ENCODE results near the gene MUC2.
"Not testable (repeated sequence)": the region's sequence is repeated elsewhere in the genome, so short reads cannot be mapped to it uniquely, and the experiment has no call there.

MUC2 gene

GRCh38 chr11:1108246-1108900 lies 33.7 kb downstream of the MUC2 start:
- no peak for DNase-seq

DNA sequence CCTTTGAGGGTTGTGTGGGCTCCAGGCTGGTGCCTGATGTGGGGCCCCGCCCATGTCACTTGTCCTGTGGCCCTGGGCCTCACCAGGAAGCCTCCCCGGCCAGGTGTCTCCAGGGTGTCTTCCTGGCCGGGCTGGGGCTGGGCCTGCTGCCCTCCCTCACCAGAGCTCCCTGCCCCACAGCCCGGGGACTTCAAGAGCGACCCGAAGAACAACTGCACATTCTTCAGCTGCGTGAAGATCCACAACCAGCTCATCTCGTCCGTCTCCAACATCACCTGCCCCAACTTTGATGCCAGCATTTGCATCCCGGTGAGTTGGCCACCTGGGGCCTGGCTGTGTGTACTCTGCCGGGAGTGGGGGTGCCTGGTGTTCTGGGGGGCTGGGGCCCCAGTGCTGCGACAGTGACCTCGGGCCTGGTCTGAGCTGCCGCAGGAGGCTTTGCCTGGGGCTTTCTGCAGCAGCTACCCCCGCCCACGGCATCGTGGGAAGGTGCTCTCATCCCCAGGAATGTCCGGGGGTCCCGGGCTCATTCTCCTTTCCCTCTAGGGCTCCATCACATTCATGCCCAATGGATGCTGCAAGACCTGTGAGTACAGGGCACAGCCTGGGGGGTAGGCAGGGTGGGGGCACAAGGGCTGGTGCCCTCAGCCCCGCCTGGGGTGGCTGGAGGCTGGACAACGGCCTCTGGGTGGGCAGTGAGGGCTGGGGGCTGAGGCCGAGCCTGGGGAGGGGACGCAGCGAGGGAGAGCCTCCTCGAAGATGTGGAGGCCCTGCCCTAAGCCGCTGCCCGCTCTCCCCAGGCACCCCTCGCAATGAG lies 34.6 kb downstream of the MUC2 start:
- DNase-seq = no peak

- no peak for DNase-seq
Observed at GRCh38 chr11:1109918-1110705, 35.4 kb downstream of the MUC2 start.

GRCh38 chr11:1111545-1112212 lies 37.0 kb downstream of the MUC2 start:
- DNase-seq = no peak

- no peak for DNase-seq
Observed at GRCh38 chr11:1112351-1113191, 37.9 kb downstream of the MUC2 start.

GRCh38 chr11:1113405-1114201 lies 38.9 kb downstream of the MUC2 start:
- no peak for DNase-seq

- DNase-seq = not testable (repeated sequence)
Observed at GRCh38 chr11:1115292-1115691, 40.6 kb downstream of the MUC2 start.

DNA sequence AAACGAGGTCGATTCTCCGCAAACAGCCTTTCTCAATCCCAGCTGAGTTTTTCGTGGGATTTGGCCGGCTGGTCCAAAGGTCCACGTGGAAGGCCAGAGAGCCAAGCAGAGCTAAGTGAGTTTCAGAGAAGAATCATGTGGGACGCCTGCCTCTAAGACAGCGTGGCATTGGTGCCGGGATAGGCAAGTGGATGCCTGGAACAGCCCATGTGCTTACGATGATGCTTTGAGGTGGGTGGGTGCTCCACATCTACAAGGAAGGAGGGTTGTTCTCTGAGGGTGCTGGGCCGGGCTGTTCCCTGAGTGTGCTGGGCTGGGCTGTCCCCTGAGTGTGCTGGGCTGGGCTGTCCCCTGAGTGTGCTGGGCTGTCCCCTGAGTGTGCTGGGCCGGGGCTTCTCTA lies 41.4 kb downstream of the MUC2 start:
- no peak for DNase-seq

GRCh38 chr11:1116666-1117390 lies 42.2 kb downstream of the MUC2 start:
- DNase-seq = no peak

DNA sequence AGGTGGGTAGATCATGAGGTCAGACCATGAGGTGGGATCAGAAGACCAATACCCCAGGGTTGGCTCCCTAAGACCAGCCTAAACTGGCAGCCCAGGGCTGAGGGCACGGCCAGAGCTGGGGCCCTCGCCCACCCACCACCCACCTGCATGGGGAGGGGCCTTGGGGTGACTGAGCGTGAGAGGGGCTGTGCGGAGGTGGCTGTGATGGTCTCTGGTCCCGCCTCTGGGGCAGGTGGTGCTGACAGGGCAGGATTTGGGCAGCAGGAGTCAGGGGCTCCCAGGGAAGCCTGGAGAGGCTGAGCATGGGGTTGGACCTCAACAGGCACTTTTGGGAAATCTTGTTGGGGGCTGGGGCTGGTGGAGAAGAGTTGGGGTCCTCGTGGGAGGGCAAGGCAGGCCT lies 43.3 kb downstream of the MUC2 start:
- DNase-seq = no peak

DNA sequence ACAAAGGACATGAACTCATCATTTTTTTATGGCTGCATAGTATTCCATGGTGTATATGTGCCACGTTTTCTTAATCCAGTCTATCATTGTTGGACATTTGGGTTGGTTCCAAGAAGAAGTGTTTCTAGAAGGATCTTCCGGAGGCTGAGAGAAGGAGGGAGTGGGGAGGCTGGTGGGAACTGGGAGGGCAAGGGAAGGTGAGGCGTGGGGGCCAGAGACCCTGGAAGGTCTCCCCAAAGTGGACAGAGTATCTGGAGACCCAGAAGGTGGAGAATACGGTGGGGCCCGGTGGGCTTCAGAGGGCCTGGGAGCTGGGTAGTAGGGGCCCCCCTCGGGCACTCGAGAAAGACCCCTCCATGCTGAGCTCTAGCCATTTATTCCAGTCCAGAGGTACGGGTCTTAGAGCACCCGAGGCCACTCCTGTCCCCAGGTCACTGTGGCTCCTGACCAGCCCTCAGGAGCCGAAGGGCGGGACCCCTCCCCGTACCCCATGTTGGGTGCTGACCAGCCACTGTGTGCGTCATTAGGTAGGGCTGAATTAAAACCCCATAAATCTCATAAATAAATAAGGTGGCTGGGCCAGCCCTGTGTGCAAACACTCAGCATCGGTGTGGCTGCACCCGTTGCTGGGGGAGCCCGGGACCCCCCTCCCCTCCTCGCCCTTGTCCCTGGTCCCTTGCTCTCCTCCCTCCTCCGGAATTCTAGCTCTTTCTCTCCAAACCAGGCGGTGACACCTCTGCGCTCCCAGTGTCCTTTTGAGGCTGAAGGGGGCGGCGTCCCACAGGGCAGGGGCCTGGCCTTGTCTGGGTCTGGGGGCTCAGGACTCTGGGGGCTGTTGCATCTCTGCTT lies 44.3 kb downstream of the MUC2 start:
- no peak for DNase-seq

DNA sequence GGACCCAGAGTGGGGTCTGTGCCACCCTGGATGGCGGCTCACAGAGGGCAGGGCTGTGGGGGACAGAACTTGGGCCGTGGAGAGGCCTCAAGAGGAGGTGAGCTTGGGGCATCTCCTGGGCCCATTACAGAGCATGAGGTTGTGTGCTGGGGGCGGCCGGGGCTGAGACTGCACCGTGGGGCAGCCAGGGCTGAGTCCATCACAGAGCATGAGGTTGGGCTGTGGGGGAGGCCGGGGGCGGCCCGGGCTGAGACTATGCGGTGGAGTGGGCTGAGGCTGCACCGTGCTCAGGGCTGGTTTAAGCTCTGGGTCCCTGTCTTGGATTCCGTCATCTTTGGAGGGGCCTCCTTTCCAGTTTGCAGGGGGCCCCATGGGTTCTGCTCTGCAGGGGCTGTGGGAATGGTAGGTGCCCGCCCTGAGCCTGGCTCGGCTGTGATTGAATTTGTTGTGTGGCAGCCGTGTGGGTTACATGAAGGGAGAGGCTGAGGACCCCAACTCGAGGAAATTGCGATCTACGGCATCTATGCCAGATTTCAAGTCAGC lies 45.0 kb downstream of the MUC2 start:
- DNase-seq = no peak

DNA sequence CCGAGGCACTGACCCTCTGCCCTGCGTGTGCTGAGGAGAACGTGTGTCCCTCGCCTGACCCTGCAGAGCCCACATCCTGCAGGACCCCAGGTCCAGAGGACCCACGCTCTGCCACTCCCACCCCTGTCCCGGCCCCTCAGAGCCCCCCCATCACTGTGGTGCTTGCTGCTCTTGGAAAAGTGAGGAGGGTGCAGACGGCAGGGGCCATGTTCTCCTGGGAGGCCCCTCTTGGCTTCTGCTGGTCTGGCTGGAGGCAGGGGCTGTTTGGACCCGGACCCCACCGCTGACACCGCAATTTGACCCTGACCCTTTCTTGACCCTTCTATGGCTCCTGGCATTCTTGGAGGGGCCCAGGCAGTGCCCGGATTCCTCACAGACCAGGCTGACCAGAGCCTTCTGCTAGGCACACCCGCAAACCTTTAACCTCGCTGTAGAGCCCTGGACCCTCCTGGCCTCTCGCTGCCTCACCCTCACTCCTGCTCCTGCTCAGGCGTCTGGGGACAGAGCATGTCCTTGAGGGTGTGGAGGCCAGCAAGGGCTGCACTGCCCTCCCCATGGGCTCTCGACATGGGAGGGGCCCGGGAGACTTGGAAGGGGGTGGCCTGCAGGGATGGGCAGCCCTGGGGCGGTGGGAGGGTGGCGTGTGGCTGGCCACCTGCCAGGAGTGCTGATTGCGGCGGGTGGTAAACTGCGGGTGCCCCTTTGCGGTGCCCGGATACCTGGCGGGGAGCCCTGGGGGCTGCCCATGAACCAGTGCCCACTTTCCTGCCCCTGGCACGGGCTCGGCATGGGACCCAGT lies 46.1 kb downstream of the MUC2 start:
- DNase-seq = no peak

DNA sequence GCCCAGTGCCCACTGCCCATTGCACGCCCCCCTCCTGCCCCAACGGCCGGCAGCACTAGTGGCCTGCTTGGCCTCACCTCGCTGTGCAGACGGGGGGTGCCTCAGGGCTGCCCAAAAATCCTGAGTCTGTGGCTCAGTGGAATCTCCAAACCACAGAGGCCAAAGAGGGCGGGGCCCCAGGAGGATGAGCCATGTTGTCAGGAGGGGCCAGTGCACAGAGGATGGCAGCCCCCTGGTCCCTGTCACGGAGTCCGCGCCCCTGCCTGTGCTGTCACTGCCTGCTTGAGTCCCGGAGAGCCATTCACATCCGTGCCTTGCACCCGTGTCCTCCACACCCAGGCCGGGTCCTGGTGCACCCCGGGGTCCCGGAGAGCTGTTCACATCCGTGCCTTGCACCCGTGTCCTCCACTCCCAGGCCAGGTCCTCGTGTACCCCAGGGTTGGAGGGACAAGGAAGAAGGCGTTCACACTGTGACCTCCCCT lies 46.7 kb downstream of the MUC2 start:
- no peak for DNase-seq

GRCh38 chr11:1121813-1122663 lies 47.4 kb downstream of the MUC2 start:
- DNase-seq = no peak

- DNase-seq = no peak
Observed at GRCh38 chr11:1122664-1123002, 48.0 kb downstream of the MUC2 start.

DNA sequence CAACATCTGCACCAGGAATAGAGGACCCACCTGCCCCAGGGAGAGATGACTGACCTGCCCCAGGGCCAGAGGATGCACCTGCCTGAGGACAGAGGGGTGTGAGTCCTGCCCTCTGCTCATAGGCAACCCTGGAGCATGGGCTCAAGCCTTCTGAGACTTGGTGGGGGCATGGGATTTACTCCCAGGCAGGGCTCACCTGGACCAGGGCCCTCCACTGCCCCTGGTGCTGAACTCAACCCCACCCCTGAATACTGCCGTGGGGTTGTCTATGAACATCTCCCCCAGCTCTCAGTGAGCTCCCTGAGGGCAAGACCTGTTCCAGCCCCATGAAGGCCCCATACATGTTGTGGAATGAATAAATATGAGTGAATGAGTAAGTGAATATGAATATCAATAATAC lies 49.3 kb downstream of the MUC2 start:
- DNase-seq = no peak
